ENCODE measurements around the gene LOXL1. TPM values are rescaled to one million over a fixed set of nuclear protein-coding genes. Genes with fewer than 3 reads are reported as not detected.
A peak's percentile ranks its signal among the peaks of the same experiment; 100 is the strongest.

The LOXL1 gene
- total RNA-seq, 1 donor from 2014 or later, result 29.0 TPM

DNA sequence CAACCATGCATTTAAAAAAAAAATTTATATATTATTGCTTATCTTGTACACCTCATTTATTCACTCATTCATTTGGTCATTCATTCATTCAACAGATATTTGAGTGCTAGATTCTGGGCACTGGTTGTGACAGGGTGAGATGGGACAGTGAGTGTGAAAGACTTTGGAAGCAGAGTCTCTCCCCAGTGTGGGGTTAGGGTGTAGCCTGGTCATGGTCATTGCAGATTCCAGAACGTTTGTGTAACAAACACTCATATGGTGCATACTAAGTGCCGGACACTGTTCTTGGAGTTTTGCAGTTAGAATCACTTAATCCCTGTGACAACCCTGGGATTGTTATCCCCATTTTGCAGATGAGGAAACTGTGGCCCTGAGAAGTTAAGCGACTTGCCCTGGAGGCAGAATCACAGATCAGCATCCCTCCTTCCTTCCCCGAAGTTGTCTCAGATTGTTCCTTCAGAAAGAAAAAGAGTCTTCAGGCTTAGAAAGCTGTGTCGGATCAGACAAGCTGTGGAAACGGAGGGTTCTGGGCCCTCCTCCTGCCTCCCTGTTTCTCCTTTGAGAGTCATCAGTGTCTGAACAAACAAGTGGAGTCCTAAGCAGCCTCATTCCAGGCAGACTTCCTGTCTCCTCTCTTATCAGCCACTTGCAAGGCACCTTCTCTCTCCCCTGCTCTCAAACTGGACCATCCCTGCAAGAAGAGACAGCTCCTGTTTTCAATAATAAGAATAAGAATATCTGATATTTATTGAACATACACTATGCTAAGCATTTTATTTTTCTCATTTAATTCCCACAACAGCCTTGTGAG, 6.3 kb downstream of the LOXL1 start:
- H3K27ac ChIP-seq, result no peak overlapping the region
- TF ChIP-seq CTCF (IDR thresholded peaks at IDR 0.05), result no peak
- no peak for TF ChIP-seq POLR2A (IDR thresholded peaks at IDR 0.05)
- no peak for TF ChIP-seq POLR2AphosphoS5 (IDR thresholded peaks at IDR 0.05; ENCODE audit: insufficient read depth in 1 of 2, low read depth in 1 of 2)
- peaks cover 53% of the 10 kb centered on the region for H3K4me1 ChIP-seq
- no peaks in the 10 kb centered on the region for H3K9me3 ChIP-seq
- intact Hi-C loops (cut with DNase I), result no loop called here
- no peaks in the 10 kb centered on the region for H3K36me3 ChIP-seq
- no peak for DNase-seq (ENCODE audit: extremely low spot score in 2 of 2)
- no peaks in the 10 kb centered on the region for H3K27me3 ChIP-seq
- no peak overlapping the region for H3K4me3 ChIP-seq

DNA sequence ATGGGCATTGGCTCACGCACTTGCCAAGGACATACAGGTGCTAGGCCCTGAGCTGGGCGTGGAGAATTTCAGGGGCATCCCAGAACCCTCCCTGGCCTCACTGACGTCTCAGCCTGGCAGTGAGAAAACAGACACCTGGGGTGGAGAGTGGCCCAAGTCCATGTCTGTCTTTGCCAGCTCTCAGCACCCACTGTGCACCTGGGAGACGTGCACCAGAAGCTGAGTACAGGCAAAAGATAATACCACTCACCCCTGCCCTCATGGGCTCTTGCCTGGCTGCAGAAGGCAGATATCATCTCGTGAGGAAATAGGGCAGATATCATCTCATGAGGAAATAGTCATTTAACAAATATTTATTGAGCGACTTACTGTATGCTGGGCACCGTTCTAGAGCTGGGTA, 8.0 kb downstream of the LOXL1 start:
- no peak for TF ChIP-seq CTCF (IDR thresholded peaks at IDR 0.05)
- DNase-seq (ENCODE audit: extremely low spot score in 2 of 2), result no peak
- H3K27me3 ChIP-seq, result no peaks in the 10 kb centered on the region
- intact Hi-C loops (cut with DNase I), result no loop called here
- no peaks in the 10 kb centered on the region for H3K36me3 ChIP-seq
- H3K27ac ChIP-seq, result no peak overlapping the region
- no peak overlapping the region for H3K4me3 ChIP-seq
- H3K4me1 ChIP-seq, result peaks cover 39% of the 10 kb centered on the region
- no peaks in the 10 kb centered on the region for H3K9me3 ChIP-seq

DNA sequence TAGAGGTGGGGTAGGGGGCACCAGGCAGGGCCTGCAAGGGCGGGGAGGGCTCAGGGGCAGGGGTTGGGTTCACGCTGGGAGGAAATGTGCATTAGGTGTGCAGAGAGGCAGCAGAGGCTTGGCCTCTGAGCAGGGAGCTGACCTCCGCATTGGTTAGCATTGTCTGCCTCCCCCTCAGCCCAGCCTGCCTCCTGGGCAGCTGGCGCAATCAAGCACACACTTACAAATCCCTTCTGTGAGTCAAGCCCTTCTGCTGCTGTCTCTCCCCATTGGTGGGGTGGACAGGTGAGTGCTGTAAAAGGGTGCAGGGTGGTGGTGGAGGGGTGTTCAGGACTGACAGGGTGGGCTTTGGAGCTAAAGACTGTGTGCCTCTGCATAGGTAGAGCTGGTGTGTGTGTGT, 9.3 kb downstream of the LOXL1 start:
- no peaks in the 10 kb centered on the region for H3K36me3 ChIP-seq
- no peaks in the 10 kb centered on the region for H3K27me3 ChIP-seq
- H3K4me3 ChIP-seq, result no peak overlapping the region
- intact Hi-C loops (cut with DNase I), result no loop called here
- peak overlapping the region; percentile 66 for H3K27ac ChIP-seq
- H3K9me3 ChIP-seq, result no peaks in the 10 kb centered on the region
- DNase-seq (ENCODE audit: extremely low spot score in 2 of 2), result no peak
- peaks cover 36% of the 10 kb centered on the region for H3K4me1 ChIP-seq
- TF ChIP-seq CTCF (IDR thresholded peaks at IDR 0.05), result no peak

- intact Hi-C loops (cut with DNase I), result no loop called here
- H3K4me1 ChIP-seq, result peaks cover 36% of the 10 kb centered on the region
- H3K27me3 ChIP-seq, result no peaks in the 10 kb centered on the region
- no peak for DNase-seq (ENCODE audit: extremely low spot score in 2 of 2)
- H3K9me3 ChIP-seq, result no peaks in the 10 kb centered on the region
- H3K4me3 ChIP-seq, result no peak overlapping the region
- no peak for TF ChIP-seq POLR2A (IDR thresholded peaks at IDR 0.05)
- TF ChIP-seq CTCF (IDR thresholded peaks at IDR 0.05), result no peak
- peak in 1 of 2 donors; percentile 29 for TF ChIP-seq POLR2AphosphoS5 (IDR thresholded peaks at IDR 0.05; ENCODE audit: insufficient read depth in 1 of 2, low read depth in 1 of 2)
- H3K27ac ChIP-seq, result peak overlapping the region; percentile 66
- no peaks in the 10 kb centered on the region for H3K36me3 ChIP-seq
Measured at GRCh38 chr15:73936181-73936580, 9.9 kb downstream of the LOXL1 start.

GRCh38 chr15:73936588-73937290, 10.5 kb downstream of the LOXL1 start:
- Histone ChIP-seq H3K9me3 (no peaks in the 10 kb centered on the region), H3K4me3 (no peak overlapping the region), H3K27me3 (no peaks in the 10 kb centered on the region), H3K4me1 (peaks cover 41% of the 10 kb centered on the region), H3K36me3 (no peaks in the 10 kb centered on the region), H3K27ac (peak overlapping the region; percentile 66)
- TF ChIP-seq CTCF (IDR thresholded peaks at IDR 0.05), result no peak
- TF ChIP-seq POLR2AphosphoS5 (IDR thresholded peaks at IDR 0.05; ENCODE audit: insufficient read depth in 1 of 2, low read depth in 1 of 2), result no peak
- TF ChIP-seq POLR2A (IDR thresholded peaks at IDR 0.05), result no peak
- intact Hi-C loops (cut with DNase I), result no loop called here
- DNase-seq (ENCODE audit: extremely low spot score in 2 of 2), result no peak

All from vagina (tissue), 2 donors.